GM21390 (cell line): Measurements from ENCODE around the gene MCF2L.
"Not testable (repeated sequence)": the region's sequence is repeated elsewhere in the genome, so short reads cannot be mapped to it uniquely, and the experiment has no call there.

Experiments
- ATAC-seq: cut with Tn5 transposase; IDR thresholded peaks from one replicate; pipeline ENCODE4 v1.9.1; 2021; ENCODE audit not compliant: unreplicated experiment

The MCF2L gene

DNA sequence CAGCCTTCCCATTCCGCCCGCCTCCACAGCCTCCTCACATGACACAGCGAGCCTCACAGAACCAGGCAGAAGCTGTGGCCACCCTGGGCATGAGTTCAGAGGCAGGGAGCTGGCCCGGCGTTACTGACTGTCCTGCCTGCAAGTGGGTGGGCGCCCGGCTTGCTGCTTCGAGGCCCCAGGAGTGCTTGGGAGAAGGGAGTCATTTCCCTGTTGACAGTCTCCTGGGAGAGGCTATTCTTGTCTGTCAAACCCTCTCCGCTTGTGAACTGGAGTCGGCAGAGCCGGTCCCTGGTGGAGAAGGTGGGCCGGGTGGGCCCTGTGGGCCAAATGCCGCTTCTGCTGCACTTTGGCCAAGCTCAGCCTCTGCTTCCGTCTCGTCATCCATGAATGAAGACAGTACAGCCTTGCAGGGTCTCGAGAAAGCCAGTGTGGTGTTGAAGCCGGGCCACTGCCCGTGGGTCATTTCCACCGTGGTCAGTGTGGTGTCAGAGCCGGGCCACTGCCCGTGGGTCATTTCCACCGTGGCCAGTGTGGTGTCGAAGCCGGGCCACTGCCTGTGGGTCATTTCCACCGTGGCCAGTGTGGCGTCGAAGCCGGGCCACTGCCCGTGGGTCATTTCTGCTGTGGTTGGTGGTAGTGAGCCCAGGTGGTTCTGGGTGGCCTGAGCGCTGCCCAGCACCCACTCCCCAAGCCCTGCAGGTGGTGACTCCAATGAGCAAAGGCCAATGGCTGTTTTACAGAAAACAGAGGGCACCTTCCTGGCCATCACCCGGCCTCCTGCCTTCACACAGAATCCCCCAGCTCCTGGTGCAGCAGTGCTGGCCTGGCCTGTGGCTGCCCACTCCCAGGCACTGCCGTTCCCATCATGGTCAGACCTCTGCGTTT, 123.1 kb downstream of the MCF2L start:
- ATAC-seq = no peak

DNA sequence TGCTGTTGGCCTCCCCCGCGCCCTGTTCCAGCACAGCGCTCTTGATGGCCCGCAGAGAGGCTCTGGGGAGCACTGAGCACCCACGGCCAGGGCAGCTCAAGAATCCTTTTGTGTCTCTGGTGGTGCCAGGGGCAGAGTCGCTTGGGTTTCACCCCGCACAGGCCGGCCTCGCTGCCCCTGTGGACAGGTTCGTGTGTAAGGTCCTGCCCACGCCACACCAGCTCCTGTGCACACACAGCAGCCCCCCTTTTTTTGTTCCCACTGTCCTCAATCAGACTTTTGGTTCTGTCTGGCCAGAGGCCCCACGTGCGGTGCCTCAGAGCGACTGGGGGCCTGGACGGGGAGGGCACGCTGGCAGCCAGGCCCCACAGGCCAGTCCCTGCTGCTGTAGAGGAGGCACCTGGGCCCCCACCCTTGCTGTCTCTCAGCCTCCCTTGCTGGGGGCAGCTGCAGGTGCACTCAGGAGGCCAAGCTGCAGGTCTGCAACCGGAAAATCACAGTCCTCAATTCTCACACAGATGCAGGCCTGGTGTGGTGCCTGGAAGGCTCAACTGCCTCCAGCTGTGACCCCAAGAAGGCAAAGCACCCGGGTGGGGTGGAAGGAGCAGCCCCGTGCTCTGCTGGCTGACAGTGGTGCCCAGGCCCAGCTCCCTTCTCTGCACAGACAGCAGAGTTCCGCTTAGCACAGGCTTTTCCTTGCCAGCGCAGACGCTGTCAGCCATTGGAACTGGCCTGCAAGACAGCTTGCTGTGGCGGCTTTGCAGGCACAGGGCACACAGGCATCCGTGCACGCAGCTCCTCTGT, 124.0 kb downstream of the MCF2L start:
- ATAC-seq = no peak

GRCh38 chr13:113093580-113094409, 124.8 kb downstream of the MCF2L start:
- no peak for ATAC-seq

- no peak for ATAC-seq
Measured at GRCh38 chr13:113094410-113094800, 125.4 kb downstream of the MCF2L start.

DNA sequence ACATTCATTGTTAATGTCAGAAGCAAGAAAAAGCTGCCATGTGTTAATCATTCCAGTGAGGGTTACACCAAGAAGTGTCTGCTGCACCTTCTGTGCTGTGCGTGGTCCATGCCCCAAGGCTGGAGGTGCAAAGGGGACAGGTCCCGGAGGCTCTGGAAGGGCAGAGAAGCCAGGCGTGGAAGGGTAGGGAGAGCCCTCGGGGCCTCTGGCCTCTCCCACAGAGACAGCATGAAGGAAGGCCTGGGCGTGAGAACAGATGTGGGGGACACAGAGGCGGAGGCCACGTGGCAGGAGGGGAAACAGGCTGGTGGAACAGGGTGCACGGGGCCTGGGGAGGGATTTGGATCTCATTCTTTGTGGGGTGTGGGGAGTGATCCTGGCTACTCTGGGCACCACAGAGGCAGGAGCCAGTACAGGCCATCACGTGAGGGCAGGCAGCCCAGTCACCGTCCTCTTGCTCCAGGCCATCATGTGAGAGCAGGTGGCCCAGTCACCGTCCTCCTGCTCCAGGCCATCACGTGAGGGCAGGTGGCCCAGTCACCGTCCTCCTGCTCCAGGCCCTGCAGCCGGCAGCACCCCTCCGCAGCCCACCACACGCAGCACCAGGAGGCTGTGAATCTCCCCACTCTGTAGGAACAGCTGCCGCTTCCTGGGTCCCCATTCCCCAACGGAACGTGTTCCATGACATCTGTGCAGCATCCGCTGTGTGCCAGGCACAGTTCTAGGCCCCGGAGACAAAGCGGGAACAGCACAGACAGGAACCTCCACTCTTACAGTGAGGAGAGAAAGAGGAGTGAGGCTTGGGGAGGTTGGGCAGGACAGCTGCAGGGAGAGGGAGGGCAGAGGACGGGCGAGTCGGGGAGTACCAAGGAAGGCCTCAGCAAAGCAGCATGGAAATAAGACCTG, 126.4 kb downstream of the MCF2L start:
- no peak for ATAC-seq

DNA sequence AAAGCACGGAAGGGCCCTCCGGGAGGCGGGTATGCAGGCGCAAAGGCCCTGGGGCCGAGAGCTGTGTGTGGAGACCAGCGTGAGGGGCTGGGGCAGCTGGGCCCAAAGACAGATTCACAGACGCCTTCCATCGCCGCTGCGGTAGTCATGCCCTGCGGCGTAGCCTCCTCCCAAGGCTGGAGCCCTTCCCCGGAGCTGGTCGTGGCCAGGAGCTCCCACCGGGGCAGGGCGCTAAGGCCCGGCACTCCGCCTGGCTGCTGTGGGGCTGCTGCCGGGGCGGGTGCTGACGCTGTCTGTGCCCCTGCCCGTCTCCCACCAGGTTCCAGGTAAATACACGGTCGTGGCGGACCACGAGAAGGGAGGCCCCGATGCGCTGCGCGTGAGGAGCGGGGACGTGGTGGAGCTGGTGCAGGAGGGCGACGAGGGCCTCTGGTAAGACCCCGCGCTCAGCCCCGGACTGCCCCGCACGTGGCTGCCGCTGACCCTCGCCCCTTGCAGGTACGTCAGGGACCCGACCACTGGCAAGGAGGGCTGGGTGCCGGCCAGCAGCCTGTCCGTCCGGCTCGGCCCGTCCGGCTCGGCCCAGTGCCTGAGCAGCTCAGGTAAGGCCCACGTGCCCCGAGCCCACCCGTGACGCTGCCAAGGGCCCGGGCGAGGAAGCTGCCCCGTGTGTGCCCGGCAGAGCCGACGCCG, 127.2 kb downstream of the MCF2L start:
- ATAC-seq = no peak

GRCh38 chr13:113096745-113097305, 127.8 kb downstream of the MCF2L start:
- ATAC-seq = no peak

GRCh38 chr13:113097651-113098050, 128.6 kb downstream of the MCF2L start:
- ATAC-seq = no peak

GRCh38 chr13:113098162-113098732, 129.2 kb downstream of the MCF2L start:
- ATAC-seq = no peak

- no peak for ATAC-seq
Measured at GRCh38 chr13:113099142-113099541, 130.1 kb downstream of the MCF2L start.

DNA sequence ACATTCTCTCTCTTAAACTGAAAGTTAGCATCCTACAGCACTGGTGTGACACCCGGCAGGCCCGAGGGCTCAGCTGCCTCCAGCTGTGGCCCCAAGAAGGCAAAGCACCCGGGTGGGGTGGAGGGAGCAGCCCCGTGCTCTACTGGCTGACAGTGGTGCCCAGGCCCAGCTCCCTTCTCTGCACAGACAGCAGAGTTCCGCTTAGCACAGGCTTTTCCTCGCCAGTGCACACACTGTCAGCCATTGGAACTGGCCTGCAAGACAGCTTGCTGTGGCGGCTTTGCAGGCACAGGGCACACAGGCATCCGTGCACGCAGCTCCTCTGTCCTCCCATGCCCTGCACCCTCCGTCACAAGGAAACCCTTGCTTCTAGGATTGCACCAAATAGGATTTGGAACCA, 133.3 kb downstream of the MCF2L start:
- ATAC-seq = not testable (repeated sequence)

GRCh38 chr13:113102727-113103126, 133.7 kb downstream of the MCF2L start:
- no peak for ATAC-seq

GRCh38 chr13:113103646-113104045, 134.6 kb downstream of the MCF2L start:
- no peak for ATAC-seq

- ATAC-seq = no peak
Measured at GRCh38 chr13:113105032-113105920, 136.3 kb downstream of the MCF2L start, which contains the start of gene F7. F7 (plus strand) TSS chr13:113105791; CDS start chr13:113105842, 51 bp downstream.

GRCh38 chr13:113105921-113106452, 137.0 kb downstream of the MCF2L start:
- no peak for ATAC-seq

GRCh38 chr13:113106711-113107351, 137.8 kb downstream of the MCF2L start:
- ATAC-seq = no peak

GRCh38 chr13:113108521-113108920, 139.5 kb downstream of the MCF2L start:
- ATAC-seq = not testable (repeated sequence)
